Ecto neural progenitor cell (in vitro differentiated cells): Measurements from ENCODE around the gene TBC1D5.
"Not testable (repeated sequence)": the region's sequence is repeated elsewhere in the genome, so short reads cannot be mapped to it uniquely, and the experiment has no call there.

Source experiments
- DNase-seq: peaks from one replicate; pipeline ENCODE4 v3.0.0-alpha.2; 2018; ENCODE audit warnings: low spot score

The TBC1D5 gene

GRCh38 chr3:17747890-17748247 is 5.4 kb upstream of the TBC1D5 start:
- no peak for DNase-seq

GRCh38 chr3:17747174-17747889 is 4.9 kb upstream of the TBC1D5 start:
- DNase-seq: no peak

- DNase-seq: no peak
These were observed 3.5 kb upstream of the TBC1D5 start for GRCh38 chr3:17745894-17746293.

- DNase-seq: no peak
These were observed 2.9 kb upstream of the TBC1D5 start for GRCh38 chr3:17745301-17745700.

GRCh38 chr3:17744693-17745092 is 2.3 kb upstream of the TBC1D5 start:
- DNase-seq: no peak

GRCh38 chr3:17743658-17743995 is 1.2 kb upstream of the TBC1D5 start:
- DNase-seq: no peak

- no peak for DNase-seq
These were observed 638 bp upstream of the TBC1D5 start for GRCh38 chr3:17742880-17743657.

- DNase-seq: no peak
These were observed 770 bp downstream of the TBC1D5 start for GRCh38 chr3:17741621-17742101.

GRCh38 chr3:17740721-17741141 is 1.7 kb downstream of the TBC1D5 start:
- DNase-seq: no peak

- no peak for DNase-seq
These were observed 3.5 kb downstream of the TBC1D5 start for GRCh38 chr3:17738921-17739320.

- DNase-seq: no peak
These were observed 4.2 kb downstream of the TBC1D5 start for GRCh38 chr3:17738219-17738618.

- DNase-seq: no peak
These were observed 4.8 kb downstream of the TBC1D5 start for GRCh38 chr3:17737591-17737990.

GRCh38 chr3:17735362-17735761 is 7.1 kb downstream of the TBC1D5 start:
- not testable (repeated sequence) for DNase-seq

GRCh38 chr3:17733768-17734167 is 8.7 kb downstream of the TBC1D5 start:
- no peak for DNase-seq

- DNase-seq: no peak
These were observed 9.2 kb downstream of the TBC1D5 start for GRCh38 chr3:17733215-17733614.

GRCh38 chr3:17730318-17730967 is 12.0 kb downstream of the TBC1D5 start:
- DNase-seq: no peak

- no peak for DNase-seq
These were observed 16.1 kb downstream of the TBC1D5 start for GRCh38 chr3:17726313-17726712.

- not testable (repeated sequence) for DNase-seq
These were observed 16.6 kb downstream of the TBC1D5 start for GRCh38 chr3:17725844-17726243.

- no peak for DNase-seq
These were observed 17.5 kb downstream of the TBC1D5 start for GRCh38 chr3:17724948-17725347.

GRCh38 chr3:17724122-17724521 is 18.3 kb downstream of the TBC1D5 start:
- DNase-seq: no peak

- DNase-seq: no peak
These were observed 25.0 kb downstream of the TBC1D5 start for GRCh38 chr3:17717411-17717810.

- no peak for DNase-seq
These were observed 28.0 kb downstream of the TBC1D5 start for GRCh38 chr3:17714473-17714872.

GRCh38 chr3:17709236-17709810 is 33.1 kb downstream of the TBC1D5 start:
- DNase-seq: no peak
